ENCODE measurements around the gene TMEM167A. TPM values are rescaled to one million over a fixed set of nuclear protein-coding genes. Genes with fewer than 3 reads are reported as not detected.
"Not testable (repeated sequence)": the region's sequence is repeated elsewhere in the genome, so short reads cannot be mapped to it uniquely, and the experiment has no call there.

The TMEM167A gene
- total RNA-seq, 2 donors from 2014 or later: 31.7 to 50.1 TPM

GRCh38 chr5:83071286-83072051 is 5.7 kb downstream of the TMEM167A start:
- DNase-seq (ENCODE audit: low spot score): no peak
- peaks cover 0 to 68% of the 10 kb centered on the region in 2 donors for H3K4me1 ChIP-seq
- no peak for TF ChIP-seq CTCF (IDR thresholded peaks at IDR 0.05)

DNA sequence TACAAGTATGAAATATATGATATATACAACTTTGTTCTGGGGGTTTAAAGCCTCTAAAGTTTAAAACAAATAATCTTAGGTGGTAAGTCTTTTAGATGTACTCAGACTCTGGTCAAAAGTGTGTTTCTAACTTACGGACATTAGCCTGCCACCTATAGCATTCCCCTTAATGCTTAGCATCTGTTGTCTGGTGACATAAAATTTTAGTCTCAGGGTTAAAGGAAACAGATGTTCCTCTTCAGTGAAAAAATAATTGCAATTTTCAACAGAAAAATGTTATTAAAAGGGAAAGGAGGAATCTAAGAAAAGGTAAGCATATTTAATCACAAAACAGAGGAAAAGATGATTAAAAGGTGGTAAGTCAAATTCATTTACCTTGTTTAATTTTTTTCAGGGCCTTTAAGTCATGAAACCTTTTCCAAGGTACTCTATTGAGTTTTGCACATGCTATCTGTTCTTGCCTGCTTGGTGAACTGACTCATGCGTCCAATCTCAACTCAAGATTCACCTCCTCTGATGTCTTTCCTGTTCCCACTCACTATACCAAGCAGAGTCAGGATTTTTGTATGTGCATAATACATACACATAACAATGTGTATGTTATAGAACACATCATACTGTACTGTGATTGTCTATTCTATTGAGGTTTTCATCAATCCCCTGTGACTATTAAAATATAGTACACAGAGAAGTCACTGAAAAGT is 7.9 kb downstream of the TMEM167A start:
- H3K36me3 ChIP-seq: peaks cover 4% of the 10 kb centered on the region
- DNase-seq (ENCODE audit: low spot score): no peak
- peaks cover 0 to 46% of the 10 kb centered on the region in 2 donors for H3K4me1 ChIP-seq
- no peak overlapping the region for H3K4me3 ChIP-seq
- no peaks in the 10 kb centered on the region for H3K9me3 ChIP-seq
- no peak for TF ChIP-seq CTCF (IDR thresholded peaks at IDR 0.05)
- H3K27ac ChIP-seq: no peak overlapping the region
- no peaks in the 10 kb centered on the region for H3K27me3 ChIP-seq

More at GRCh38 chr5:83071286-83072051, 5.7 kb downstream of the TMEM167A start:
- Histone ChIP-seq H3K27ac (no peak overlapping the region), H3K4me3 (no peak overlapping the region), H3K36me3 (no peaks in the 10 kb centered on the region), H3K9me3 (no peaks in the 10 kb centered on the region), H3K27me3 (no peaks in the 10 kb centered on the region)

- H3K4me1 ChIP-seq: peaks cover 0 to 31% of the 10 kb centered on the region in 2 donors
- not testable (repeated sequence) for H3K27ac ChIP-seq; H3K4me3 ChIP-seq; DNase-seq (ENCODE audit: low spot score); H3K27me3 ChIP-seq; H3K9me3 ChIP-seq; H3K36me3 ChIP-seq
Measured at GRCh38 chr5:83067377-83067776, 9.8 kb downstream of the TMEM167A start.

- no peaks in the 10 kb centered on the region for H3K9me3 ChIP-seq
- no peak for DNase-seq (ENCODE audit: low spot score)
- peaks cover 0 to 24% of the 10 kb centered on the region in 2 donors for H3K4me1 ChIP-seq
- TF ChIP-seq CTCF (IDR thresholded peaks at IDR 0.05): no peak
- no peaks in the 10 kb centered on the region for H3K27me3 ChIP-seq
- peaks cover 8% of the 10 kb centered on the region for H3K36me3 ChIP-seq
- H3K4me3 ChIP-seq: no peak overlapping the region
- no peak overlapping the region for H3K27ac ChIP-seq
Measured at GRCh38 chr5:83066548-83067110, 10.6 kb downstream of the TMEM167A start.

- TF ChIP-seq CTCF (IDR thresholded peaks at IDR 0.05): no peak
- Histone ChIP-seq H3K4me1 (peaks cover 0 to 4% of the 10 kb centered on the region in 2 donors), H3K27me3 (no peaks in the 10 kb centered on the region), H3K4me3 (no peak overlapping the region), H3K27ac (no peak overlapping the region), H3K36me3 (peaks cover 16% of the 10 kb centered on the region), H3K9me3 (no peaks in the 10 kb centered on the region)
- no peak for DNase-seq (ENCODE audit: low spot score)
Measured at GRCh38 chr5:83059341-83059740, 17.9 kb downstream of the TMEM167A start.

DNA sequence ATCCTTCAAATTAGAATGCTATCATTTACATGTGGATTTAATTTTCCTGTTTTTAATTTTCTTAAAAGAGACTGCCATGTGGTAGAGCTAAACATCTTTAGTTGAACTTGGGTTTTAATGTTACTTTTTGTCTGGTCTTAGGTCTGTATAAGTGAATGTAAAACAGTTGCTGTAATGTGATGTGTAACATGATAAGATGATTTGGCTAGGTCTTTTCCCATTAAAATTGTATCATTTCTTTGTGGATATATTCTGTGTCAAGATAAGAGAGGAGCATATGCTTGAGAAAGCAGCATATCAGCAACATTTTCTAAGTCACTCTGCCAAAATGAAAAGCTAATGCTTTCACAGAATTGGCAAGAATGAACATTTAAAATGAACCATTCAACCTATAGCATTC is 18.5 kb downstream of the TMEM167A start:
- no peaks in the 10 kb centered on the region for H3K9me3 ChIP-seq
- no peak overlapping the region for H3K27ac ChIP-seq
- peaks cover 11% of the 10 kb centered on the region for H3K36me3 ChIP-seq
- TF ChIP-seq CTCF (IDR thresholded peaks at IDR 0.05): no peak
- DNase-seq (ENCODE audit: low spot score): no peak
- H3K4me1 ChIP-seq: peaks cover 0 to 4% of the 10 kb centered on the region in 2 donors
- H3K4me3 ChIP-seq: no peak overlapping the region
- no peaks in the 10 kb centered on the region for H3K27me3 ChIP-seq

Measured in right atrium auricular region (tissue), 2 donors.